LNCAP (cell line): Measurements from ENCODE around the gene PET117.

Experiments
- CTCF ChIP-seq: fragments of 450-650 bp; IDR thresholded peaks from 2 replicates; pipeline ENCODE4 v1.5.1; 2017; ENCODE audit warnings: mild to moderate bottlenecking

Gene PET117

GRCh38 chr20:18191306-18191705 is 53.6 kb downstream of the PET117 start:
- no peak for TF ChIP-seq CTCF
